WI38 (cell line): ENCODE results near the gene RGS16.

Source experiments
- H3K4me3 ChIP-seq: 2 replicates; pipeline ENCODE4 v1.5.1; 2011; ENCODE audit warnings: low read depth, mild to moderate bottlenecking, control low read depth, low read length
- TF ChIP-seq, protein P1 (sequence below): IDR thresholded peaks from 2 replicates; pipeline ENCODE4 v1.5.1; 2012; ENCODE audit warnings: low read depth, mild to moderate bottlenecking, control low read depth, low read length

RGS16 gene

DNA sequence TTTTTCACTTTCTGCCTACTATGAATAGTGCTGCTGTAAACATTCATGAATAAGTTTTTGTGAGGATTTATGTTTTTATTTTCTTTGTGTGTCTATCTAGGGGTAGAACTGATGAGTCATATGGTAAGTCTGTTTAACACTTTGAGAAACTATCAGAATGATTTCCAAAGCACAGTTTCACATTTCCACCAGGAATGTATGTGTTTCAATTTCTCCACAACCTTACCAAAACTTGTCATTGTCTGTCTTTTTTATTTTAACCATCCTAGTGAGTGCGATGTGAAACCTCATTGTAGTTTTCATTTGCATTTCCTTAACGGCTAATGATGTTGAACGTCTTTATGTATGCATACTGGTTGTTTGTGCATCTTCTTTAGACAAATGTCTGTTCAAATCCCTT is 38.7 kb downstream of the RGS16 start:
- no peak overlapping the region for H3K4me3 ChIP-seq
- TF ChIP-seq, protein P1, sequence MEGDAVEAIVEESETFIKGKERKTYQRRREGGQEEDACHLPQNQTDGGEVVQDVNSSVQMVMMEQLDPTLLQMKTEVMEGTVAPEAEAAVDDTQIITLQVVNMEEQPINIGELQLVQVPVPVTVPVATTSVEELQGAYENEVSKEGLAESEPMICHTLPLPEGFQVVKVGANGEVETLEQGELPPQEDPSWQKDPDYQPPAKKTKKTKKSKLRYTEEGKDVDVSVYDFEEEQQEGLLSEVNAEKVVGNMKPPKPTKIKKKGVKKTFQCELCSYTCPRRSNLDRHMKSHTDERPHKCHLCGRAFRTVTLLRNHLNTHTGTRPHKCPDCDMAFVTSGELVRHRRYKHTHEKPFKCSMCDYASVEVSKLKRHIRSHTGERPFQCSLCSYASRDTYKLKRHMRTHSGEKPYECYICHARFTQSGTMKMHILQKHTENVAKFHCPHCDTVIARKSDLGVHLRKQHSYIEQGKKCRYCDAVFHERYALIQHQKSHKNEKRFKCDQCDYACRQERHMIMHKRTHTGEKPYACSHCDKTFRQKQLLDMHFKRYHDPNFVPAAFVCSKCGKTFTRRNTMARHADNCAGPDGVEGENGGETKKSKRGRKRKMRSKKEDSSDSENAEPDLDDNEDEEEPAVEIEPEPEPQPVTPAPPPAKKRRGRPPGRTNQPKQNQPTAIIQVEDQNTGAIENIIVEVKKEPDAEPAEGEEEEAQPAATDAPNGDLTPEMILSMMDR, result no peak

DNA sequence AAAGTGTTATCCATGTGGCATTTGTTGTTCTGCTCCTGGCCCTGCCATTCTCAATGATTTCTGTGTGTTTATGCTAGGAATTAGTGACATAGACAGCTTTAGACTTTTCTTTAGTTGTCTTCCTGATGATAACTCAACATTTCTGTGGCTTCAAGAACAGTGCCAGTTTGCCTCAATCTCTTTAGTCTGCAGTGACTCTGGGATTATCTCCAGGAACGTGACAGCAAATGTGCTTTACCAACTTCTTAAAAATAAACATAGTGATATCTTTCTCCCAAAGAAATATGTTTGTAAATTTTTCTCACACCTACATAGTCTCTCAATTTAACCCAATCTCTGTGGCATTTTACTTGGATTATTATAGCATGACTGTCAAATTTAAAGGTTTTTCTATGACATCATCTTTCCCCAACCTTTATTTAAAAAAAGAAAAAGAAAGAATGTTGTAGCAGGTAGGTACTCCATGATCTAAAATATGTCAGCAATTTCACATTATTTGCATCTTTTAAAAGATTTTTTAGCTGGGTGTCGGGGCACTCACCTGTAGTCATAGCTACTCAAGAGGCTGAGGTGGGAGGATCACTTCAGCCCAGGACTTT is 39.7 kb downstream of the RGS16 start:
- no peak overlapping the region for H3K4me3 ChIP-seq
- TF ChIP-seq, protein P1, result no peak

DNA sequence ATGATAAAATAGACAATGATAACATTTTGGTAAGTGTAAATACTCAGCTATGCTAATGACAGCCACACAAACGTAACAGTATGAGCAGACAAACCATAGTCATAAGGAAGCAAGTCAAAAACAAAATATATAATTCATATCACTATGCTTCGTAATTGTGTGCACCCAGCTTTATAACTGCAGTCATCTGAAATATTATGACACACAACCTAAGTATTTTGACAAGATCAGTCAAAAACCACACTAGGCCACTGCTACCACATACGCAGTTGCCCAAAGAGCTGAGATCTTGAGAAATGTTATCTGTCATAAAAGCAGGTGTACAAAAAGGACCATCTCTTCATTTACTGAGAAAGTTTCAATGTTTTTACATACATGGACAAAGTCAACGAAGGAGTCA is 41.1 kb downstream of the RGS16 start:
- TF ChIP-seq, protein P1, result no peak
- H3K4me3 ChIP-seq, result no peak overlapping the region

DNA sequence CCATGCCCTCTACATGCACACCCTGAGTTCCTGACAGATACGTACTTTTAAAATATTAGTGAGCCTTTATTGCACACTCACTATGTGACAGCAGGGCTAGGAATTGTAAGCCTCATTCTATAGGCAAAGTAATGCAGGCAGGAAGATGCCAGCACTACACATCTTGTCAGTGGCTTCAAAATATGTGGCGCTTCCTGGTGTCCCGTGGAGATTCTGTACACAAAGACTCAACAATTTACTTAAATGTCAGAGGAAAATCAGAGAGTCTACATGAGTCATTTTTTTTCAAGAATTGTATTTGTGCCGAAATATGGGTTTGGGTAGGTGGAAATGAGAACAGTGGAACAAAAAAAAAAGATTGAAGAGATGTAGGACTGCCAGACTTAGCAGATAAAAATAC is 42.7 kb downstream of the RGS16 start:
- TF ChIP-seq, protein P1, result no peak
- no peak overlapping the region for H3K4me3 ChIP-seq

DNA sequence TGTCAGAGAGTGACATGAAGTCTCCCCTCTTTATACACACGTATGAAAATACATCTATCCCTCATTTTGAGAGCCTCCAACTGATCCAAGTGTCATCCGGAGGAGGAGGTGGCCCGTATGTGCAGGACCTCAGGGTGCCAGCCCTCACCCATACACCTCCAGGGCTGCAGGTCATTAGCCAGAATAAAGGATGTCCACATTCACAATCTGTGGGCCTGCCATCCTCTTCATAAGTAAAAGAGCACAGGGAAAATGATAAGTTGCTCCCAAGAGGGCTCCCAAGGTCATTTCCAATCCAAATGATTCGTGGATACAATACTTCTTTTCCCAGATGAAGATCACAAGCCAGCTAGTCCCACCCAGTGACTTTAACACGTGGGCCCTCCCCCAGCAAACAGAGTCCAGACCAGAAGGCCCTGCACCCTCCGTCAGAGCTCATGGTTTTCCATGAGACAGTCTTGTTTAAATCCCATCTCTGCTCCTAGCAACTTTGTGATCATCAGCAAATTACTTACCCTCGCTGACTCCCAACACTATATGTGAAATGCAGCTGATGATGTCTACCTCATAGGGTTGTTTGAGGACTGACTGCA is 43.7 kb downstream of the RGS16 start:
- no peak overlapping the region for H3K4me3 ChIP-seq
- TF ChIP-seq, protein P1, result no peak

DNA sequence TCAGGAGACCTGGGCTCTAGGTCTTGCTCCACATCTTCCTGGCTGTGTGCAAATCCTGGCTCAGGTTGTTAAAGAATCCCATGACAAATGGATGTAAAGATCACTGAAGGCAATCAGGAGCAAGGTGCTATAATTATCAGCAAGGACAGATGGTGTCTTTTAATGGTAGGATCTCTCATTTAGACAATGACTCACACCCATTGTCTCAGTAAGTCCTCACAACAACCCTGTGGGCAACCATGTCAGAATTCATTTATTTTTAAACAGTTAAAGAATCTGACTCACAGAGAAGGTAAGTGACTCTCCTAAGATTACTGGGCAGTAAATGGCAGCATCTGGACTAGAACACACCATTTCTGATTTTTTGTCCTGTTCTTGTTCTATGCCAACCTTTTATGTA is 47.9 kb downstream of the RGS16 start:
- no peak overlapping the region for H3K4me3 ChIP-seq
- TF ChIP-seq, protein P1, result no peak

DNA sequence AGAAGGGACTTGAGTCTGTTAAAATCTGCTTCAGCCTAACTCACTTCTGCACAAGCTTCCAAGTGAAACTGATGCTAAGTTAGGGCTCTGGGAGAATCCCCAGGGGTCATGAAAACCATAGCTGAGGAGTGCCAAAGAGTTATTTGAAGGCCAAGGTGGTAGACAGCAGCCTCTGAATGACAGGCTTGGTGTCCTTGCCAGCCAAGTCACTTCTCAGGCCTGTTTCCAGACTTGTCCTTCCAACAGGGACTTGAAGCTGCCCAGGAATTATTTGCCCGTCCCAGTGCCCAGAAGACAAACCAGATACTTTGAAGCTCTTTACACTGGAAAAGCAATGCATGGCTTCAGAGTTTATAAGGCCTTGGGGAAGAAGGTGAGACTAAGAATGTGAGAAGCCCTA is 48.7 kb downstream of the RGS16 start:
- TF ChIP-seq, protein P1, result no peak
- H3K4me3 ChIP-seq, result no peak overlapping the region
